Measurements from ENCODE around the gene BCKDHA. TPM values are rescaled to one million over a fixed set of nuclear protein-coding genes. Genes with fewer than 3 reads are reported as not detected.

The BCKDHA gene
- polyA plus RNA-seq, 1 of the 3 experiments (the other 2 are of a cell fraction): 30.9 TPM

DNA sequence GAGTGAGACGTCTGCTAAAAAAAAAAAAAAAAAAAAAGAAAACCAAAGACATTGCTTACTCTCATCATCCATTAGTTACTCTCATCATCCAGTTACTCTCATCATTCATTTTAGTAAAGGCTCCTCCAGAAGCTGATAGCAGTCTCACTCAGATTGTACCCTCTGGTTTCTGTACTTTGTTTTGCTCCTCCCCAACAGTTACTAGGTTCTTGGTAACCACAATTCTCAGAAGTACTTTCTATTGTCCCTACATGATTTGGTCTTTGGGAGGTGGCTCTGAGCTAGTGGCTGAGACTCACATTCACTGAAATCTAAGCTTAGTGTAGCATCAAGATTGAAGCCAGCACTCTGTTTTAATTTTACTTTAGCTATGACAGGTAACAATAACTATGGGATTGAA lies 59.6 kb downstream of the BCKDHA start:
- Histone ChIP-seq H3K9me2 (no peaks in the 10 kb centered on the region), H2AFZ (ENCODE audit: low read depth) (no peak overlapping the region), H3K36me3 (replicated peaks in 1 of 2; ENCODE audit: control insufficient read depth in 1 of 2, insufficient read depth in 2 of 2, low read length in 1 of 2) (no peaks in the 10 kb centered on the region), H3K9me3 (no peaks in the 10 kb centered on the region), H3F3A (replicated peaks; ENCODE audit: insufficient read depth) (no peaks in the 10 kb centered on the region), H3K4me1 (ENCODE audit: control insufficient read depth in 1 of 2, insufficient read depth in 2 of 2, low read depth in 1 of 2, low read length in 1 of 2) (no peaks in the 10 kb centered on the region), H4K20me1 (ENCODE audit: insufficient read depth) (no peaks in the 10 kb centered on the region), H3K27ac (ENCODE audit: low read depth in 2 of 2, low read length in 1 of 2) (no peak overlapping the region), H3K4me3 (ENCODE audit: low read depth in 2 of 2, low read length in 1 of 2) (no peak overlapping the region), H3K27me3 (ENCODE audit: insufficient read depth) (peaks cover 60% of the 10 kb centered on the region), H3K4me2 (no peak overlapping the region), H3K9ac (no peak overlapping the region), H3K79me2 (ENCODE audit: insufficient read depth) (no peaks in the 10 kb centered on the region)
- WGBS (ENCODE audit: low lambda C conversion rate): 7% methylated on average over 1 of the region's 1 CpG
- DNase-seq: no peak
- ChIA-PET POLR2A (no interaction called here), CTCF (interaction anchor here (1.6 to 2.0 kb wide), 3 partner anchors 8 to 113 kb away, joined by 5 to 8 read pairs (median 7); no protein-coding TSS in a partner anchor)
- no peak for TF ChIP-seq YY1 (IDR thresholded peaks at IDR 0.05; ENCODE audit: low read depth)
- TF ChIP-seq RFX5 (IDR thresholded peaks at IDR 0.05; ENCODE audit: low read length): no peak
- TF ChIP-seq, protein P1, sequence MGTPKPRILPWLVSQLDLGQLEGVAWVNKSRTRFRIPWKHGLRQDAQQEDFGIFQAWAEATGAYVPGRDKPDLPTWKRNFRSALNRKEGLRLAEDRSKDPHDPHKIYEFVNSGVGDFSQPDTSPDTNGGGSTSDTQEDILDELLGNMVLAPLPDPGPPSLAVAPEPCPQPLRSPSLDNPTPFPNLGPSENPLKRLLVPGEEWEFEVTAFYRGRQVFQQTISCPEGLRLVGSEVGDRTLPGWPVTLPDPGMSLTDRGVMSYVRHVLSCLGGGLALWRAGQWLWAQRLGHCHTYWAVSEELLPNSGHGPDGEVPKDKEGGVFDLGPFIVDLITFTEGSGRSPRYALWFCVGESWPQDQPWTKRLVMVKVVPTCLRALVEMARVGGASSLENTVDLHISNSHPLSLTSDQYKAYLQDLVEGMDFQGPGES (IDR thresholded peaks at IDR 0.05; ENCODE audit: low read depth, low read length): no peak
- TF ChIP-seq, protein P2, sequence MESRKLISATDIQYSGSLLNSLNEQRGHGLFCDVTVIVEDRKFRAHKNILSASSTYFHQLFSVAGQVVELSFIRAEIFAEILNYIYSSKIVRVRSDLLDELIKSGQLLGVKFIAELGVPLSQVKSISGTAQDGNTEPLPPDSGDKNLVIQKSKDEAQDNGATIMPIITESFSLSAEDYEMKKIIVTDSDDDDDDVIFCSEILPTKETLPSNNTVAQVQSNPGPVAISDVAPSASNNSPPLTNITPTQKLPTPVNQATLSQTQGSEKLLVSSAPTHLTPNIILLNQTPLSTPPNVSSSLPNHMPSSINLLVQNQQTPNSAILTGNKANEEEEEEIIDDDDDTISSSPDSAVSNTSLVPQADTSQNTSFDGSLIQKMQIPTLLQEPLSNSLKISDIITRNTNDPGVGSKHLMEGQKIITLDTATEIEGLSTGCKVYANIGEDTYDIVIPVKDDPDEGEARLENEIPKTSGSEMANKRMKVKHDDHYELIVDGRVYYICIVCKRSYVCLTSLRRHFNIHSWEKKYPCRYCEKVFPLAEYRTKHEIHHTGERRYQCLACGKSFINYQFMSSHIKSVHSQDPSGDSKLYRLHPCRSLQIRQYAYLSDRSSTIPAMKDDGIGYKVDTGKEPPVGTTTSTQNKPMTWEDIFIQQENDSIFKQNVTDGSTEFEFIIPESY (IDR thresholded peaks at IDR 0.05; ENCODE audit: borderline replicate concordance, low read depth): no peak
- no peak for TF ChIP-seq CHD2 (IDR thresholded peaks at IDR 0.05; ENCODE audit: low read length, partially characterized antibody)
- TF ChIP-seq TCF12 (IDR thresholded peaks at IDR 0.05): no peak
- TF ChIP-seq RCOR1 (IDR thresholded peaks at IDR 0.05; ENCODE audit: low read length): no peak
- TF ChIP-seq ELF1 (IDR thresholded peaks at IDR 0.05): no peak
- TF ChIP-seq RXRA (IDR thresholded peaks at IDR 0.05; ENCODE audit: borderline replicate concordance, low read depth): no peak
- TF ChIP-seq JUND (IDR thresholded peaks at IDR 0.05): no peak
- TF ChIP-seq TEAD4 (IDR thresholded peaks at IDR 0.05; ENCODE audit: borderline replicate concordance, insufficient read depth): no peak

DNA sequence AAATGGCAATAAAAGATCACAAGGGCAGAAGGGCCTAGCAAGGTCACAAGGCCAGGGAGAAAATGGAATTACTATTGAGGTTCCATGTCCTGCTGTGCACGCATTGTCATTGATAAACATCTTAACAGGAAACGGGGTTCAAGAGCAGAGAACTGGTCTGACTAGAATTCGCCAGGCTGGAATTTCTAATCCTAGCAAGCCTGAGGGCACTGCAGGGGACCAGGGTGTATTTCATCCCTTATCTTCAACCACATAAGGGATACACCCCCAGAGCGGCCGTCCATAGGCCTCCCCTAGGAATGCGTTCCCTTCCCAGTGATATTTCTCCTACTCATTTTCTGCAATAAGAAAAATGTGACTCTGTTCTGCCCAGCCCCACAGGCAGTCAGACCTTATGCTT lies 64.9 kb downstream of the BCKDHA start:
- ChIA-PET CTCF (no interaction called here), POLR2A (no interaction called here)
- no peak for DNase-seq
- H3K4me2 ChIP-seq: no peak overlapping the region
- no peaks in the 10 kb centered on the region for H3K79me2 ChIP-seq (ENCODE audit: insufficient read depth)
- H3F3A ChIP-seq (replicated peaks; ENCODE audit: insufficient read depth): no peaks in the 10 kb centered on the region
- no peaks in the 10 kb centered on the region for H3K9me2 ChIP-seq
- H3K4me3 ChIP-seq (ENCODE audit: low read depth in 2 of 2, low read length in 1 of 2): no peak overlapping the region
- WGBS (ENCODE audit: low lambda C conversion rate): 4% methylated on average over 6 of the region's 6 CpGs
- peaks cover 84% of the 10 kb centered on the region for H3K27me3 ChIP-seq (ENCODE audit: insufficient read depth)
- no peaks in the 10 kb centered on the region for H3K4me1 ChIP-seq (ENCODE audit: control insufficient read depth in 1 of 2, insufficient read depth in 2 of 2, low read depth in 1 of 2, low read length in 1 of 2)
- no peak overlapping the region for H3K27ac ChIP-seq (ENCODE audit: low read depth in 2 of 2, low read length in 1 of 2)
- H4K20me1 ChIP-seq (ENCODE audit: insufficient read depth): no peaks in the 10 kb centered on the region
- no peak overlapping the region for H3K9ac ChIP-seq
- no peak overlapping the region for H2AFZ ChIP-seq (ENCODE audit: low read depth)
- no peaks in the 10 kb centered on the region for H3K9me3 ChIP-seq
- H3K36me3 ChIP-seq (replicated peaks in 1 of 2; ENCODE audit: control insufficient read depth in 1 of 2, insufficient read depth in 2 of 2, low read length in 1 of 2): peaks cover 0 to 3% of the 10 kb centered on the region in 2 experiments
- TF ChIP-seq RXRA (IDR thresholded peaks at IDR 0.05; ENCODE audit: borderline replicate concordance, low read depth) (no peak), TAF1 (IDR thresholded peaks at IDR 0.05; ENCODE audit: borderline replicate concordance, low read depth, low read length) (no peak), GATA2 (CRISPR knock-in tag; IDR thresholded peaks at IDR 0.05) (no peak), RAD21 (IDR thresholded peaks at IDR 0.05; ENCODE audit: low read length) (no peak), EZH2phosphoT487 (IDR thresholded peaks at IDR 0.05; ENCODE audit: borderline replicate concordance, low read depth) (no peak), EP300 (IDR thresholded peaks at IDR 0.05; ENCODE audit: borderline replicate concordance in 1 of 2, low read depth in 1 of 2, low read length in 1 of 2) (no peak), TEAD4 (IDR thresholded peaks at IDR 0.05; ENCODE audit: borderline replicate concordance, insufficient read depth) (no peak), FOXJ3 (CRISPR knock-in tag; IDR thresholded peaks at IDR 0.05) (no peak)
- TF ChIP-seq, protein P2 (IDR thresholded peaks at IDR 0.05; ENCODE audit: borderline replicate concordance, low read depth): no peak
- TF ChIP-seq, protein P3, sequence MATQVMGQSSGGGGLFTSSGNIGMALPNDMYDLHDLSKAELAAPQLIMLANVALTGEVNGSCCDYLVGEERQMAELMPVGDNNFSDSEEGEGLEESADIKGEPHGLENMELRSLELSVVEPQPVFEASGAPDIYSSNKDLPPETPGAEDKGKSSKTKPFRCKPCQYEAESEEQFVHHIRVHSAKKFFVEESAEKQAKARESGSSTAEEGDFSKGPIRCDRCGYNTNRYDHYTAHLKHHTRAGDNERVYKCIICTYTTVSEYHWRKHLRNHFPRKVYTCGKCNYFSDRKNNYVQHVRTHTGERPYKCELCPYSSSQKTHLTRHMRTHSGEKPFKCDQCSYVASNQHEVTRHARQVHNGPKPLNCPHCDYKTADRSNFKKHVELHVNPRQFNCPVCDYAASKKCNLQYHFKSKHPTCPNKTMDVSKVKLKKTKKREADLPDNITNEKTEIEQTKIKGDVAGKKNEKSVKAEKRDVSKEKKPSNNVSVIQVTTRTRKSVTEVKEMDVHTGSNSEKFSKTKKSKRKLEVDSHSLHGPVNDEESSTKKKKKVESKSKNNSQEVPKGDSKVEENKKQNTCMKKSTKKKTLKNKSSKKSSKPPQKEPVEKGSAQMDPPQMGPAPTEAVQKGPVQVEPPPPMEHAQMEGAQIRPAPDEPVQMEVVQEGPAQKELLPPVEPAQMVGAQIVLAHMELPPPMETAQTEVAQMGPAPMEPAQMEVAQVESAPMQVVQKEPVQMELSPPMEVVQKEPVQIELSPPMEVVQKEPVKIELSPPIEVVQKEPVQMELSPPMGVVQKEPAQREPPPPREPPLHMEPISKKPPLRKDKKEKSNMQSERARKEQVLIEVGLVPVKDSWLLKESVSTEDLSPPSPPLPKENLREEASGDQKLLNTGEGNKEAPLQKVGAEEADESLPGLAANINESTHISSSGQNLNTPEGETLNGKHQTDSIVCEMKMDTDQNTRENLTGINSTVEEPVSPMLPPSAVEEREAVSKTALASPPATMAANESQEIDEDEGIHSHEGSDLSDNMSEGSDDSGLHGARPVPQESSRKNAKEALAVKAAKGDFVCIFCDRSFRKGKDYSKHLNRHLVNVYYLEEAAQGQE (IDR thresholded peaks at IDR 0.05; ENCODE audit: low read depth, low read length): no peak
- TF ChIP-seq, protein P4, sequence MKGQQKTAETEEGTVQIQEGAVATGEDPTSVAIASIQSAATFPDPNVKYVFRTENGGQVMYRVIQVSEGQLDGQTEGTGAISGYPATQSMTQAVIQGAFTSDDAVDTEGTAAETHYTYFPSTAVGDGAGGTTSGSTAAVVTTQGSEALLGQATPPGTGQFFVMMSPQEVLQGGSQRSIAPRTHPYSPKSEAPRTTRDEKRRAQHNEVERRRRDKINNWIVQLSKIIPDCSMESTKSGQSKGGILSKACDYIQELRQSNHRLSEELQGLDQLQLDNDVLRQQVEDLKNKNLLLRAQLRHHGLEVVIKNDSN (IDR thresholded peaks at IDR 0.05; ENCODE audit: borderline replicate concordance, low read depth): no peak
